DND-41 (cell line): ENCODE data around the gene UGGT2.

Experiments
- CTCF ChIP-seq: IDR thresholded peaks from 2 replicates; pipeline ENCODE4 v1.5.1; 2012; ENCODE audit warnings: borderline replicate concordance, low read length, moderate library complexity, mild to moderate bottlenecking; ENCODE audit not compliant: poor library complexity, severe bottlenecking; ENCODE audit errors: extremely low read depth
- EZH2 ChIP-seq: IDR thresholded peaks from 3 replicates; pipeline ENCODE4 v1.6.1; 2012; ENCODE audit warnings: borderline replicate concordance, low read depth, mild to moderate bottlenecking, moderate library complexity, low read length, inconsistent platforms; ENCODE audit not compliant: severe bottlenecking

GRCh38 chr13:95787356-95788099 lies 265.7 kb downstream of the UGGT2 start:
- TF ChIP-seq CTCF (no peak), EZH2 (no peak)
